GM18907 (cell line): ENCODE data around the gene EFNA5.
A peak's percentile ranks its signal among the peaks of the same experiment; 100 is the strongest.

Experiments used
- ATAC-seq: cut with Tn5 transposase; IDR thresholded peaks from one replicate; pipeline ENCODE4 v1.9.1; 2021; ENCODE audit warnings: mild to moderate bottlenecking, moderate library complexity; ENCODE audit not compliant: unreplicated experiment

Gene EFNA5

GRCh38 chr5:107378218-107378899 is 292.4 kb downstream of the EFNA5 start:
- peak; percentile 52 for ATAC-seq

DNA sequence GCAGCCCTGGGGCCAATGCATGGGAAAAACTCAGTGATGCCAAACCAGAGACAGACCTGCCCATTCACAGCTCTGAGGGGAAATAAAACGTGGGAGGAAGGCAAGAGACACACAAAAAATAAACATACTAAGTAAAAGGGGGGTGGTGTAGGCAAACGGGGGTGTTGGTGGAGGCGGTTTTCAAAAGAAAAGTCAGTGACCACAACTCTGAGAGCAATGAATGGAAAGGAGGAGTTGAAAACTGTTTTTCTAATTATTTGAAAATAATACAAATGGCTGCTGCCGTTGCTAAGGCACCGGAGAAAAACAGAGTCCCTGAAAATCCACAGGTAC is 293.5 kb downstream of the EFNA5 start:
- no peak for ATAC-seq

GRCh38 chr5:107376546-107377276 is 294.0 kb downstream of the EFNA5 start:
- no peak for ATAC-seq

DNA sequence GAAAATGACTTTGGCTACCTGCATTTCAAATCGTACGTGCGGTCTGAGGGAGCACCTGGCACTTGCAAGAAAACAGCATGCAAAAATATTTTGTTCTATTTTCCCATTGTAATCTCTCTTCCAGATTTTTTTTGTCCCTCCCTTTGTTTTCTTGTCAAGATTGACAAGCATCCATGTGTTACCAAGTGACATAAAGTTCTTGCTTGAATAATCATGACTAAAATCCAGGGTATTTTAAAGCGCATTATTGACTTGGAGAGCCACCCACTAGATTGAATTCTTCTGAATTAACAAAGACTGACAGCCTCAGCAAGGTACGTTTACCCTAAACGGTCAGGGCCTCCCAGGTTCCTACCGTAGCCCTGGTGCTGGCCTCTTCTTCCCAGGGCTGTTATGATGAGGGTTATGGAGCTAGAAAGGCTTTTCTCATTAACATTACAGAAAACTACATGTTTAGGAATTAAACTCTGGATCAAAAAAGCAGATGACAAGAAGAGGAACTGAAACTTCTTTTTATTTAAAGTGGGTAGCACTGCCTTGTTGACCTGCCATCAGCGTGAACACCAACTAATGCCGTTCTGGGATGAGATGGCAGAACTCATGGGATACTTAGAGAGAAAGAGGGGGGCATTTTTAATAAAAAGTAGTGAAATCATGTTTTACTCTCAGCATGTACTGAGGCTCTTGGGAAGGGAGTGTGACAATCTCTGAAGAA is 297.0 kb downstream of the EFNA5 start:
- ATAC-seq = peak; percentile 83

GRCh38 chr5:107372723-107373450 is 297.9 kb downstream of the EFNA5 start:
- no peak for ATAC-seq

GRCh38 chr5:107370396-107370968 is 300.3 kb downstream of the EFNA5 start:
- no peak for ATAC-seq

GRCh38 chr5:107369622-107370021 is 301.1 kb downstream of the EFNA5 start:
- no peak for ATAC-seq

- no peak for ATAC-seq
Measured at GRCh38 chr5:107368615-107369014, 302.1 kb downstream of the EFNA5 start.

GRCh38 chr5:107367939-107368338 is 302.8 kb downstream of the EFNA5 start:
- ATAC-seq = no peak

DNA sequence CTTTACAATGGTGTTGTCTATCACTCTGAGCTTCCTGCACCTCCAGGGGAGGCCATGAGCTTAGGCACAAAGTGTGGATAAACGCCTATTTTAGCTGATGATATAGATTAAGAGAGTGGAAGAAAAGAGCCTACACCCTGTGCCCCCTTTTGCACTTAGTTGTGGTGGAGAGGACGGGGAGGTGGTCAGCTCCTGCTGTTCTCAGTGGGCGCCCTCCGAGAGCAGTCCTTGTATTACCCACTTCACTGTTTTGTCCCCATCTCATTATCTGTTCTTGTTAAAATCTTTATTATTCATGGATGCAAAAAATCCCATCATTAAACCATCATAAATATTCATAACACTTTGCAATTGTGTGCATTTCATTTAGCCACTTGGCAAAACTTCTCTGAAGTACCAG is 303.3 kb downstream of the EFNA5 start:
- no peak for ATAC-seq

DNA sequence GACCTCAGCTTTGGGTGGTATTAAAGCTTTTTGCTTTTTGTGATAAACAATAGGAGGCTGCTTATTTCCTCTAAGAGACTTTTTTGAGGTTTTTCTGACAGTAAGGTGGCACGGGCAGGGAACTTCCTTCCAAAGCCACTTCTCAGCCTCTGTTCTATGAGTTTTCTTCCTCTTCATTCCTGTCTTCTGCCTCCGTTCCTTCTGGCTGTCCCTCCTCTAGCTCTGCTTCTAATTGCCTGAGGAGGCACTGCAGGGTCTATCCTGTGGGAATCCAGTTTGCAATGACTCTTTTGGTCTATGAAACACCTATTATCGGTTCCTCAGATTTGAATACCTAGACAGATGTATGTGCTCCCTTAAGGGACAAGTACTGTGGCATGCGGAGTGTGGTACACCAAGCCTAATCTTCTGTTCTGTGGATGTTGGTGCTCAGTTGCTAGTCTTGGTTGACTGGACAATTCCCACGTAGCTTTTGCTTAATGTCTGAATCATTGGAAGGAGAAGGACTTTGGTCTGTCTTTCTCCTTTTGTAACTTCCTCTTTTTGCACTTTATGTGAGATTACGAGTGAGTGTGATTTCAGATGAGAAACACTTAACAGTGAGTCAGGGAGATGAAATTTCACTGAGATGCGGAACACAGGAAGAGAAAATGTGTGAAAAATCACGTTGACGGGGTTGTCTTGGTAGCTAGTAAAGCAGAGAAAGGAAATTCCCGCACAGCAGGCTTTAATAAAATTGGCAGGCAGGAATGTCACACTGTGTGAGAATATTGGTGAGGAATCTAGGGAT is 305.2 kb downstream of the EFNA5 start:
- peak; percentile 64 for ATAC-seq

- peak; percentile 56 for ATAC-seq
Measured at GRCh38 chr5:107364443-107365319, 306.1 kb downstream of the EFNA5 start.

DNA sequence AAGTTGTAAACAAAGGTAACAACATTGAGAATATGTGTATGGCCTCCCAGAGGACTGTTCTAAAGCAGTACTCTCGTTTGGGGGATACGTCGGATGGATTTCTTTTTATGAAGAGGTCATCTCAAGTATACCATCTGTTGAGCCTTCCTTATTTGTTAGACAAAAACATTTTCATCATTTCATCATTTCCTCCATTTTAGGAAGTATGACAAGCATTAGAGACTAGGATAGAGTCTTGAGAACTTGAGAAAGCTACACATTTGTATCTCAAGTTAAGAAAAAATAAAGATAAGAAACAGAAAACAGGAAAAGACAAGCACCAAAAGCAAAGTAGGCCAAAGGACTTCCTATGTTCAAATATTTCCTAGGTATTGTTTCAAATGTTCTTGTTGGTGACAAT is 307.0 kb downstream of the EFNA5 start:
- ATAC-seq = no peak

DNA sequence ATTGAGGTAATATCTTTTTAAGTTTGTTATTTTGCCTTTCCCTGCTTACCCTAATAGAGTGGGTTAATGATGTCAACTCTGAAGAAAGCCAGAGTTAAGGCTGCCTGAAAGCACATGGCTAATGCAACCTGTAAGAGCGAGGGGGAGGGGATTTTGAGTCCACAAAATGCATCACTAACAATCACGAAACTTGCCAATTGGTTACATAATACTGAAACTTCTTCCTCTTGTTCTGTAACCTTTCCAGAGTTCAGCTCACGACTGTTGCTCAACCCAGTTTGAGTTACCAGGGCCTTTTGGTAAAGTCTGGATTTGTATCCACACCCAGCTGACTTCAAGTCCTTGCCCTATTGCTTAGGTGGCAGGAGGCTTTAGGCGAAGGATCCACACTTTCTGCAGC is 308.8 kb downstream of the EFNA5 start:
- no peak for ATAC-seq

DNA sequence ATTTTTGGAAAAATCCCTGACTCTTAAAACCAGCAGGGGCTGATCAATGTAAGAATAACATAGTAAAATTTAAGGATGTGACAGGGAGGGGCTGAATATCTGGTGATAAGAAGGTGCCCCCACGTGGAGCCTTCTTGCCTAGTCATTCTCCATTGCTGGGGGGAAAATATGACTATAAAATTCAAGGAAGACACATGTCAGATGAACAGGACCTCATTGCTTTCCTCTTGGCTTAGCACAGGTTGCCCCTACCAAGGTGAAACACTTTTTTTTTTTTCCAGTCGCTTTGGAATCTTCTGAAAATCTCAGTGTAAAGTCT is 310.9 kb downstream of the EFNA5 start:
- ATAC-seq = no peak

DNA sequence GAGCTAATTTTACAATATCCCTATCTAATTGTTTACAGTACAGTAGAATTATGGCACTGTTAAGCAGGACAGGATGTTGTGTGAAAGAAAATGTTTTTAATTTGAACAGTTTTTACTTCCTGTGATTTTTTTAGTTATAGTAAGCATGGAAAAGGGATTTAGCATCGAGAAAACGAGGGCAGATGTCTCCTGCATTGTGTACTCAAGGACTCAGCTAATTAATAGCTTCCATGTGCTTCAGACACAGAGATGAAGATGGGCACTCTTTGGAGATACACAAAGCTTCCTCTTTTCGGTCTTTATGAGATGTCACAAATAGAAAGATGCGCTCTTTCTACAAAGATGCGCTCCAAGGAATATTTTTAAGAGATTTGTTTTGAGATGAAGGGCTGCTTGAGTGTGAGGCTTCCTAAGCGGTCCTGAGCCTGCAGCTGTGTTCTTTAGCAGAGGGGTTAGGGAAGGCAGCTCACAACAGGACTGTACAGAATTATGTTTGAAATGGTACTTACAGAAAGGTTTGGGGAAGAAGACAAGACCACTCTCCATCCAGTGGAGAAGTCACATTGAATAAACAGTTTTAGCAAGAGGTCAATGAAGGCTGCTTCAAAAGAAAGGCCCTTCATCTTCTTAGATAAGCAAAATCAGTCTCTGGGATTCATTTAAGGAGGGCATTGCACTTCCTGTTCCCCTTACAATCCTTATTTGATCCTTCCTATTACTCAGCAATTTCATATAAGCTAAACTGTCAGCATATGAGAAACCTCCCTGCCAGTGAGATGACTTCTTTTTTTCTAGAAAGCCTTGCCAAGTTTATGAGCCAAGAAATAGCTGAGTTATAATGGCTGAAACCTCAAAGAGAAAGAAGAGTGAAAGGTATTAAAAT is 311.5 kb downstream of the EFNA5 start:
- no peak for ATAC-seq

GRCh38 chr5:107356891-107357290 is 313.8 kb downstream of the EFNA5 start:
- no peak for ATAC-seq

GRCh38 chr5:107352576-107352975 is 318.2 kb downstream of the EFNA5 start:
- ATAC-seq = no peak
